ENCODE results near the gene ODF4.
A peak's percentile ranks its signal among the peaks of the same experiment; 100 is the strongest.
"Not testable (repeated sequence)": the region's sequence is repeated elsewhere in the genome, so short reads cannot be mapped to it uniquely, and the experiment has no call there.

ODF4 gene

DNA sequence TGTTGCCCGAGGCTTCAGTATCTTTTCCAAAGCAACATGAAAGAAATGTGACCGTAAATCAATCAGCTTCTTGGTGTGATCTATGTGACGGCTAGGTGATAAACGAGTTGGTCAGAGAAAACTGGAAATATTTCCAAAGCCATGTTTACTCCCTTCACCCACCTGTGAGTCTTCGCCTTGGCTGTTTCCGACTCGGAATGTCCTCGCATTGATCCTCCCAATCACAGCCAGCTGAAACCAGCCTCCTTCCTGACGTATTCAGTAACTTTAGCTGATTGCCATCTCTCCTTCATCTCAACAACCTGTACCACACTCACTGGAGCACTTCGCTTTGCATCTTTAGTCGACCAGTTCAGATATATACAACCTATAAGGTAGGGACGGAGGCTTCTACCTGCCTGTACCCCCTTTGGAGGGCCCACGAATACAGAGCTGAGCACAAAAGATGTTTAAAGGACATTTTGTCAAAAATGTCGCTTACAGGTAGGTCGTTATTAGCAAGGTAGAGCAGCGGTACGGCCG is 36.2 kb downstream of the ODF4 start:
- peak overlapping the region; percentile 88 for H3K4me3 ChIP-seq (ENCODE audit: low read depth, low read length)
- TF ChIP-seq, protein P1, sequence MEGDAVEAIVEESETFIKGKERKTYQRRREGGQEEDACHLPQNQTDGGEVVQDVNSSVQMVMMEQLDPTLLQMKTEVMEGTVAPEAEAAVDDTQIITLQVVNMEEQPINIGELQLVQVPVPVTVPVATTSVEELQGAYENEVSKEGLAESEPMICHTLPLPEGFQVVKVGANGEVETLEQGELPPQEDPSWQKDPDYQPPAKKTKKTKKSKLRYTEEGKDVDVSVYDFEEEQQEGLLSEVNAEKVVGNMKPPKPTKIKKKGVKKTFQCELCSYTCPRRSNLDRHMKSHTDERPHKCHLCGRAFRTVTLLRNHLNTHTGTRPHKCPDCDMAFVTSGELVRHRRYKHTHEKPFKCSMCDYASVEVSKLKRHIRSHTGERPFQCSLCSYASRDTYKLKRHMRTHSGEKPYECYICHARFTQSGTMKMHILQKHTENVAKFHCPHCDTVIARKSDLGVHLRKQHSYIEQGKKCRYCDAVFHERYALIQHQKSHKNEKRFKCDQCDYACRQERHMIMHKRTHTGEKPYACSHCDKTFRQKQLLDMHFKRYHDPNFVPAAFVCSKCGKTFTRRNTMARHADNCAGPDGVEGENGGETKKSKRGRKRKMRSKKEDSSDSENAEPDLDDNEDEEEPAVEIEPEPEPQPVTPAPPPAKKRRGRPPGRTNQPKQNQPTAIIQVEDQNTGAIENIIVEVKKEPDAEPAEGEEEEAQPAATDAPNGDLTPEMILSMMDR (IDR thresholded peaks at IDR 0.05; ENCODE audit: control insufficient read depth, extremely low read depth, insufficient read depth) = no peak
- peak; percentile 81 for DNase-seq (ENCODE audit: low read depth)

DNA sequence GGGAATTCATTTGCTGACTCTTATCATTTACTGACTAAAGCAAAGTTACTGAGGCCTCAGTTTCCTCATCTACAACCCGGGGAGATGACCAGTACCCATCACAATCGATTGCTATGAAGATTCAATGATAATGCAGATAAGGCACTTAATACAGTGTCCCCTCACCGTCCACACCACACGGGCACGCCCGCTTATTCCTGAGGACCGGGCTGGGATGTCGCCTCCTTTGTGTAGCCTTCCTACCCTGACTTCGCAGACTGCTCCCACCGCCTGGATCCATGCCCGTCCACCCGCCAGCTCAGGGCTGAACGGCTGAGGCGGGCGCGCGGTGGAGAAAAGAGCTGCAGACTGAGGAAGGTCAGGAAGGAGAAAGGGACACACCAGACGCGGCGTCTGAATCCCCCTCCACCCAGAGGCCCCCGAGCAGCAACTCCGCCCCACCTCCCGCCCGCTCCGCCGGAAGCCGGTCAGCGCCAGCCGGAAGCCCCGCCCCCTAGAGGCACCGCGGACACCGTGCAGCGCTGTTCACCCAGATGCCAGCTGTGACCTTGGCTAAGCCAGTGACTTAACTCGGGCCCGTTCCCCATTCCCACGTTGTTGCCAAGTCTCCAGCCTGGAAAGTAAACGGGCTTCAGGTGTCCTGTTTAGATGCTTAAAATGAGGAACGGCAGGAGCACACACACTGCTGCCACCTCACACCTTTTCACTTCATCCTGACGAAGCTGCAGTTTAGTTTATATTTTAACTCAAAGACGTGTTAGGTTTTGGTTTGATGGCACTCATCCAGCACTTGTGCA is 36.8 kb downstream of the ODF4 start, which contains the start of gene KRABD2:
Gene KRABD2, minus strand, starts transcription at position 434 of the 797 bp plus-strand sequence.
- TF ChIP-seq, protein P1 (IDR thresholded peaks at IDR 0.05; ENCODE audit: control insufficient read depth, extremely low read depth, insufficient read depth) = peak; percentile 55

DNA sequence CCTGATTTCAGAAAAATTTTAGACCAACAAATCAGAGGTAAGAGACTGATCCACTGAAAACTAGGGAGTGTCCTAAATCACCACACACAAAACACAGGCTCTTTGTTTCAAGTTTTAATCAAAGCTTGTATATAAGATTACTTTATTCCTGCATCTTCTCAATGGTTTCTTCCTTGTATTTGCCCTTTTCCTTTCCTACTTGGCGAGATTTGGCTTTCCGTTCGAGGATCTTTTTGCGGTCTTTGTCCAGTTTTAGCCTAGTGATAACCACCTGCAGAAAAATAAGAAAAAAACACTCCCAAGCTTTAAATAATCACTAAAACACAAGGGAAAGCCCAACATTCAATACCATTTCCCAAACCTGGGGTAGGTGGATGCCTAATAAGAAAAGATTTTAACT is 37.8 kb downstream of the ODF4 start:
- no peak overlapping the region for H3K4me3 ChIP-seq (ENCODE audit: low read depth, low read length)
- DNase-seq (ENCODE audit: low read depth) = no peak
- TF ChIP-seq, protein P1 (IDR thresholded peaks at IDR 0.05; ENCODE audit: control insufficient read depth, extremely low read depth, insufficient read depth) = no peak

More for the DNA sequence above, 36.8 kb downstream of the ODF4 start, which contains the start of gene KRABD2:
- peak within 1 kb of the TSS; percentile 88 for H3K4me3 ChIP-seq (ENCODE audit: low read depth, low read length)
- peak; percentile 93 for DNase-seq (ENCODE audit: low read depth)

DNA sequence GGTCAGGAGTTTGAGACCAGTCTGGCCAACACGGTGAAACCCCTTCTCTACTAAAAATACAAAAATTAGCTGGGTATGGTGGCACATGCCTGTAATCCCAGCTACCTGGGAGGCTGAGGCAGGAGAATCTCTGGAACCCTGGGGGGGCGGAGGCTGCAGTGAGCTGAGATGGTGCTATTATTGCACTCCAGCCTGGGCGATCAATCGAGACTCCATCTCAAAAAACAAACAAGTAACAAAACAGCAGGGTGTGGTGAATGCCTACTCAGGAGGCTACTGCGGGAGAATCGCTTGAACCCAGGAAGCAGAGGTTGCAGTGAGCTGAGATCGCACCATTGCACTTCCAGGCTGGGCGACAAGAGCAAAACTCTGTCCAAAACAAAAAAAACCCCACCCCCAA is 38.5 kb downstream of the ODF4 start:
- not testable (repeated sequence) for DNase-seq (ENCODE audit: low read depth); H3K4me3 ChIP-seq (ENCODE audit: low read depth, low read length)

DNA sequence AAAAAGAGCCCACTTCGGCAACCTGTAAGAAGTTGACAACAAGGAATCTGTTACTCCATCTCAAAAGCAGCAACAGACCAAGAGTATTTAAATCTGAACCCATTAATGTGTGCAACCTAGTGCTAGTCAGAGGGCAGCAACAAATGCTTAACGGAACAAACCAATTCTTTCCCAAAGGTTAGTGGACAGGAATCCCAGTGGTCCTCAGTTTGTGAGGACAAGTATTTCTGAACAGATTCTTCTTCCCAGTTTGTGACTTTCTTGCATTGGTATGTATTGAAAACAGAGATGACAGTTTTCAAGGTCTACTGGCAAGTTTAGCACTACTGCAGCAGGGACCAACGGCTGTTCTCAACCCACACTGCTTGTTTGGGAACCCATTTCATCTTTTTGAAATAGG is 40.4 kb downstream of the ODF4 start:
- TF ChIP-seq, protein P1 (IDR thresholded peaks at IDR 0.05; ENCODE audit: control insufficient read depth, extremely low read depth, insufficient read depth) = no peak
- peak overlapping the region; percentile 78 for H3K4me3 ChIP-seq (ENCODE audit: low read depth, low read length)
- no peak for DNase-seq (ENCODE audit: low read depth)

DNA sequence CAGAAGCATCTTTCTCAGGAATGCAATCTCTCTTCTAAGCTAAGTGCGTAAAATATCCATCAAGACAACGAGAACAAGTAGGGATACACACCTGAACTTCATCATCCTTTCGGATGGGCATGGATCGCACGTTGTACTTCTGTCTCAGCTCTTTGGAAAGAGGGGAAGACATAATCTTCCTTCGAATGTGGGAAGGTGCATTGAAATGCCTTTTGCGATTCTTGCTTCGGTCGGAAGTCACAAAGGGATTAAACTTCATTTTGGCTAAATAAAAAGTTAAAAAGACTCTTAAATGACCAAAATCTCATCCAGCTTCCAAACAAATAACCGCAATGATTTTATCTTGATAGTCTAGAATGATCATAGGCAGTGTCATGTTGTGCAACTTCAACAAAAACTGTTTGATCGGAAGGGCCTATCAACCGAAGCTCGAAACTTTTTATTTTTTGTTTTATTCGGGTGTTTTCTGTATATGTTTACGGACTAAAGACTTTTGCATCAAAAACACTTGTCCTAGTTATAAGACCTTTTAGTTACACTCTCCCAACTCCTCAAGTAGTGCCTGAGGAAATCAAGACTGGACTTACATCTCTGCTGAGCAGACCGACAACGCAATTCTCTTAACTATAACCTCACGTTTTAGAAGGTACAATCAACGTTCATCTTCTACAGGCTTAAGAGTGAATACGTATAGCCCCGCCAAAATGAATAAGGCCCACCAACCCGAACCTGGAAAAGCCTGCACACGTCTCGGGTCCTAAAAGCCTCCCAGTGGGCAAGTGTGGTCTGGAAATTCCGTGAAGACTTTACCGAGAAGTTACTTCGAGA is 42.6 kb downstream of the ODF4 start:
- DNase-seq (ENCODE audit: low read depth) = no peak
- TF ChIP-seq, protein P1 (IDR thresholded peaks at IDR 0.05; ENCODE audit: control insufficient read depth, extremely low read depth, insufficient read depth) = no peak
- H3K4me3 ChIP-seq (ENCODE audit: low read depth, low read length) = peak overlapping the region; percentile 78

DNA sequence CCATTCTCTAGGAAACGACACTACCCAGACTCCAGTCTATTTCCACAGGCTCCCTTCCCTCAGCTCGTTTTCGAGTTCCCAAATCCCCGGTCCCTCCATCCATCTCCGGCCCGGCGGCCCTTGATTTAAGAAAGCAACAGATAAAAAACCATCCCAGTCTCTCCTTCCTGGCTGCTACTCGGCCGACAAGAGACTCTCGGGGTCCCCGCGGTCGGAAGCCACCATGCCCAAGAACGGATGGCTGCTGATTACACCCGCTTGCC is 43.2 kb downstream of the ODF4 start:
- TF ChIP-seq, protein P1 (IDR thresholded peaks at IDR 0.05; ENCODE audit: control insufficient read depth, extremely low read depth, insufficient read depth) = no peak
- DNase-seq (ENCODE audit: low read depth) = no peak
- H3K4me3 ChIP-seq (ENCODE audit: low read depth, low read length) = peak overlapping the region; percentile 78
